SJCRH30 (cell line): ENCODE data around the gene ERG. TPM values are rescaled to one million over a fixed set of nuclear protein-coding genes. Genes with fewer than 3 reads are reported as not detected.

Experiments used
- DNase-seq, 2 experiments: peaks; one replicate each; pipeline ENCODE4 v3.0.0-alpha.2; 2015 to 2020
- H3K27ac ChIP-seq: fragments of 250-450 bp; sonication (Bioruptor Pico); 2 replicates; pipeline ENCODE4 v1.5.1; 2020; ENCODE audit warnings: mild to moderate bottlenecking, moderate library complexity
- H3K27me3 ChIP-seq: fragments of 250-450 bp; sonication (Bioruptor Pico); 2 replicates; pipeline ENCODE4 v1.5.1; 2020; ENCODE audit warnings: mild to moderate bottlenecking, moderate library complexity
- H3K36me3 ChIP-seq: fragments of 250-450 bp; sonication (Bioruptor Pico); 2 replicates; pipeline ENCODE4 v1.5.1; 2020; ENCODE audit warnings: mild to moderate bottlenecking, moderate library complexity
- H3K4me1 ChIP-seq: fragments of 250-450 bp; sonication (Bioruptor Pico); 2 replicates; pipeline ENCODE4 v1.5.1; 2020; ENCODE audit warnings: mild to moderate bottlenecking, moderate library complexity
- H3K4me3 ChIP-seq: fragments of 250-450 bp; sonication (Bioruptor Pico); 2 replicates; pipeline ENCODE4 v1.5.1; 2020; ENCODE audit warnings: mild to moderate bottlenecking, moderate library complexity
- H3K9me3 ChIP-seq: fragments of 250-450 bp; sonication (Bioruptor Pico); replicated peaks from 2 replicates; pipeline ENCODE4 v1.5.1; 2020; ENCODE audit warnings: mild to moderate bottlenecking, moderate library complexity
- total RNA-seq: library from RNA; depleted of rRNA; stranded (reverse); fragments of >200 nt; shearing (Covaris generic); gene quantifications from 2 replicates; pipeline ENCODE4 v1.2.3, GENCODE V29; 2014

Gene ERG
- total RNA-seq, 1 experiment from 2014 or later, result not detected

DNA sequence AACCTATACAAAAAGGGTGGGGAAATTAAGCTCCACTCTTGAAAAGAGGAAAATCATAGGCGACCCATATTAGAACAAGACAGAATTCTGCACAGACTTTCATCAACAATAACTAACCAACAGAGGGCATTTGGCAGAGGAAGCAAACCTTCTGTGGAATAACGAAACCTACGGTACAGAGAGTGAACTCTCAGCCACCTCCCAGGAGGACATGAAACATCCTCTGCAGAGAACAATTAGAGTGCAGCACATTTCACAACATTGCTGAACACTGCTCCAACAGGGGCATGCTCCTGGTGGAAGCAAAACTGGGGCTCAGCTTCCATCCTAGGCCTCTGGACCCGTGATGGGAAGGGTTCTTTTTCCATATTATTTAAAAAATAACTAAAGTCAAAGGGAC is 130.6 kb downstream of the ERG start:
- no peaks in the 10 kb centered on the region for H3K27me3 ChIP-seq
- H3K9me3 ChIP-seq, result no peaks in the 10 kb centered on the region
- no peak for DNase-seq
- H3K4me3 ChIP-seq, result no peak overlapping the region
- H3K27ac ChIP-seq, result no peak overlapping the region
- H3K36me3 ChIP-seq, result no peaks in the 10 kb centered on the region
- no peaks in the 10 kb centered on the region for H3K4me1 ChIP-seq

DNA sequence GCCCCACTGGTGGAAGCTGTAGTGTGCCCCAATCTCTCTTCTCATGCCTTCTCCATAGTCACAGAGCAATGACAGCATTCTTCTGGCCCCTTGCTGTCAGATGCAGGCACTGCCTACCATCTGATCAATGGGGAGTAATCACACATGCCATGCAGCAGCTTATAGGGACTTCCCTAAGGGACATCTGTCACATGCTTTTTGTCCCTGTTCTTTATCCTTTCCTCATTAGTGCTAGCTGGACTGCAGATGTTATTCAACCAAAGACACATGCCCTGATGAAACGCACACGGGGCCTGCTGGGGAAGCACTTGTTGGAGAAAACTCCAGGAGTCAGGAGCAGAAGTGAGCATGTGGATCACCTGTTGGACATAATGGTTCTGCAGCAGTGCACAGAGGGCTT is 132.8 kb downstream of the ERG start:
- DNase-seq, result no peak
- no peaks in the 10 kb centered on the region for H3K36me3 ChIP-seq
- no peaks in the 10 kb centered on the region for H3K9me3 ChIP-seq
- no peaks in the 10 kb centered on the region for H3K4me1 ChIP-seq
- no peaks in the 10 kb centered on the region for H3K27me3 ChIP-seq
- no peak overlapping the region for H3K27ac ChIP-seq
- H3K4me3 ChIP-seq, result no peak overlapping the region

DNA sequence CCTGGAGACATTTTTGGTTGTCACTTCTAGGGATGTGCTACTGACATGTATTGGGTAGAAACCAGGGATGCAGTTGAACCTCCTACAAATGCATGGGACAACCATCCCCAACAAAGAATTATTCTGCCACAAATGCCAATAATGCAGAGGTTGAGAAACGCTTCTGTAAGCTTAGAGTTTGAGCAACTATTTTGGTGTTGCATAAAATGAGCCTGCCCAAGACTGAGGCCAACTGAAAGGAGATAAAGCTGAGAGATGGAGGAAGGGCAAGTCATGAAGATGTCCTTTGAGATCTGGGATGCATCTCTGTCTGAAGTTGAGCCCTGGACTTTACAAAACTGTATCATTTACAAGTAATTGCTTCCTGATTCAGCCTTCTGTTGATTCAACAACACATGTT is 134.6 kb downstream of the ERG start:
- Histone ChIP-seq H3K27ac (no peak overlapping the region), H3K36me3 (no peaks in the 10 kb centered on the region), H3K9me3 (no peaks in the 10 kb centered on the region), H3K4me3 (no peak overlapping the region), H3K4me1 (no peaks in the 10 kb centered on the region), H3K27me3 (no peaks in the 10 kb centered on the region)
- no peak for DNase-seq

DNA sequence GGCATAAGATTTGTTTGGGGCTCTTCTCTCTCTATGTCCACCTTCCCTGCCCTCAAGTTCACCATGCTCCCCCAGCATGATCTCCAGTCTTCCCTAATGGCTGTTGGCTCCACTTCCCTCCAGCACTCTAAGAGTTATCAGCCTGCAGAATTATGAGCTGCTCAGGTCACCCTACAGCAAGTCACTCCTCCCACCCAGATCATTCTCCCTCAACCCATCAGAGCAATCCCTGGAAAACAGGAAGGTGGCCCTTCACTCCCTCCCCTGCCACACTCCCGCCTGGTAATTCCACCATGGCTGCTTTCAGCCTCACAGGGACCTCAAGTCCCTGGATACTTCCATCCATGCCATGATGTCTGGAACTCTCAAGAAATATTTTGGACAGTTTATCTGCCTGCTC is 137.0 kb downstream of the ERG start:
- H3K27me3 ChIP-seq, result no peaks in the 10 kb centered on the region
- no peak for DNase-seq
- no peaks in the 10 kb centered on the region for H3K4me1 ChIP-seq
- no peak overlapping the region for H3K4me3 ChIP-seq
- no peak overlapping the region for H3K27ac ChIP-seq
- H3K36me3 ChIP-seq, result no peaks in the 10 kb centered on the region
- no peaks in the 10 kb centered on the region for H3K9me3 ChIP-seq

DNA sequence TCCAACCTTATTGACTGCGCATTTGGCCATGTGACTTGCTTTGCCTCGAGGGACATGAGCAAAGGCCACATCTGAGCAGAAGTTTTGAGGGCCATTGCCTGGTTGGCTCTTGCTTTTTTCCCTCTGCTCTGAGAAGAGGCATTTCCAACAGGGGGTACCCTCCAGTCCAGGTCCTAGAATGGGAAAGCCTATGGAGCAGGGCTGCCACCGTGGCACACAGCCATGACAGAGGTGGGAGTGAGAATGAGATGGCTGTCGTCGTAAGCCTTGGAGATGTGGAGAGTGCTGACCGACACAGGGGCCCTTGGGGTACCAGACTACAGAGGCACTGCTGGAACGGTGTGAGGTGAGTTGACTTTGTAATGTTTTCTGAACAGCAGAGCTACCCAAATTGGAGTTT is 138.4 kb downstream of the ERG start:
- Histone ChIP-seq H3K27ac (no peak overlapping the region), H3K27me3 (no peaks in the 10 kb centered on the region), H3K9me3 (no peaks in the 10 kb centered on the region), H3K4me3 (no peak overlapping the region), H3K4me1 (no peaks in the 10 kb centered on the region), H3K36me3 (no peaks in the 10 kb centered on the region)
- DNase-seq, result no peak

DNA sequence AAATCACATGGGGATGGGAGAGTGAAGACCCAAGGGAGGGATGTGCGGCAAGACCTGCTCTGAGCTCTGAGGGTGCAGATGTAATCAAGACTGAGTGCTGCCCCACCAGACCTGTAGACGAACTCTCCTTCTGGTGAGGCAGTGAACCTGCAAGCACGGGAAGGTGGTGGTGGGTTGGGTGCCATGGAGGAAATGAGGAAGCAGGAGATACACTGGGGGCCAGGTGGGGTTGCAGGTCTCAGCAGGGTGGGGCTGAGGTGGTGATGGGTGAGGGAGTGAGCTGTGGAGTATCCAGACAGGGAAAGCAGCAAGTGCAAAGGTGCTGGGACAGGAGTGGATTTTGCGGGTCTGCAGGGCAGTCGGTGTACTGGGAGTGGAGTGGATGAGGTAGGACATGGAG is 139.2 kb downstream of the ERG start:
- Histone ChIP-seq H3K9me3 (no peaks in the 10 kb centered on the region), H3K36me3 (no peaks in the 10 kb centered on the region), H3K4me1 (no peaks in the 10 kb centered on the region), H3K27me3 (no peaks in the 10 kb centered on the region), H3K4me3 (no peak overlapping the region), H3K27ac (no peak overlapping the region)
- no peak for DNase-seq

DNA sequence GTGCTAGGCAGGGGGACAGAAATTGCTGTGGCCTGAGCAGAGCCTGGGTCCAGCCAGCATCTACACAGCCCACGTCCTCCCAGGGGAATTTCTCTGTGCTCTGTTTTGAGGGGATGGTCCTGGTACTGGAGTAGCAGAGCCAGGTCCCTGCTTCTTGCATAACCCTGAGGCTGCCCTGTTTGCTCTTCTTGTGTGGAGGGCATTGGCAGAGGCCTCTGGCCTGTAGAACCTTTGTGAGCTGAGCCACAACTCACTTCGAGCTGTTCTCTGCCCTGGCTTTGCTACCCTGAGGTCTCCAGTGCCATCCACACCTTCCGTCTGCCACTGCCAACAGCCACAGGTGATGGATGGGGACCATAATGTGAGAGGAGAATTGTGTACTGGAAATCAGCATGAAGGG is 139.6 kb downstream of the ERG start:
- H3K4me1 ChIP-seq, result no peaks in the 10 kb centered on the region
- no peaks in the 10 kb centered on the region for H3K27me3 ChIP-seq
- no peaks in the 10 kb centered on the region for H3K36me3 ChIP-seq
- no peak for DNase-seq
- H3K27ac ChIP-seq, result no peak overlapping the region
- no peak overlapping the region for H3K4me3 ChIP-seq
- H3K9me3 ChIP-seq, result no peaks in the 10 kb centered on the region

DNA sequence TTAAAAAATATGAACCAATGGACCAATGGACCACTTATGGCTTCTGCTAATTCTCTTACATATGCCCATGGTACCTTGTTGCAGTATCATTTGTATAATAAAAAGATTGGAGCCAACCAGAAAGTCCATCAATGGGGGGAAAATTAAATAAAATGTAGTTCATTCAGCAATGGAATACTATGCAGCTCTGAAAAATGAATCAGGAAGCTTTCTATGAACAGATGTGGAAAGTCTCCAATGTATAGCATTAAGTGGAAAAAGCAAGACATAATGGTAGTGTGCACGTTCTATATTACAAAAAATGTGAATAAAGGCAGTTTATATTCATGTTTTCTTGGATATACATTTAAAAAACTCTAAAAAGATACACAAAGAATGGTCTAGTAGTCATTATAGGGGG is 140.2 kb downstream of the ERG start:
- Histone ChIP-seq H3K36me3 (no peaks in the 10 kb centered on the region), H3K4me1 (no peaks in the 10 kb centered on the region), H3K9me3 (no peaks in the 10 kb centered on the region), H3K4me3 (no peak overlapping the region), H3K27me3 (no peaks in the 10 kb centered on the region), H3K27ac (no peak overlapping the region)
- no peak for DNase-seq

DNA sequence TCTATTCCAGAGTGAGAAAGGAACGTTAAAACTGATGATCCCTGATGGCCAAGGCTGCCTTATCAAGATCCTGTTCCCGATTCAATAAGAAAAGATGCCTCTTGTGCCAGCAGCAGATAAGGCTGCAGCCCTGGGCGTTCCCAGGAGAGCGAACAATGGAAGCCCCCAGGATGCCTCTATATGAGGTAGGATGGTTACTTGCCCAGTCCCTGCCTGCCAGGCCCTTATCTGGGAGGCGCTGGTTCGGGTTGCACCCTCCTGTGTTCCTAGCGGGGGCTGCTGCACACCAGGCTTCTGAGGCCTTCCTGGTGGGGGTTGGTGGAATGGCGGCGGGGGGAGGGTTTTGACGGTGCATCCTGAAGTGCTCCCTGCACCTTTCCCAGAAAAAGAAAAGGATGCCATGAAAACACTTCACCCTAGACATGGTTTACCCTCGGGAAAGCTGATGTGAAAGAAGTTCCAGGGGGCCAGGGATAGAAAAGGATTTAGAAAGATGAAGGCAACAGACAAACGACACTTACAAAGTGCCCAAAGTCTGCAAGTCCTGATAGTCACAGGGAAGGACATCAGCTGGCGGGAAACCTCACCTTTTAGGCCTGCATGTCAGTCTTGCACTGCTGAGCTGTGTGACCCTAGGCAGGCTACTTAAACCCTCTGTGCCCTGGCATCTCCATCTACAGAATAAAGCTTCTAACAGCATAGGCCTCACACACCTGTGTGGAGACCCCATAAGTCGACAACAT is 141.2 kb downstream of the ERG start:
- Histone ChIP-seq H3K36me3 (no peaks in the 10 kb centered on the region), H3K4me1 (peaks cover 4% of the 10 kb centered on the region; the same call in 1 of the 2 replicates), H3K27ac (no peak overlapping the region), H3K27me3 (peaks cover 8% of the 10 kb centered on the region; the same call in 1 of the 2 replicates), H3K4me3 (no peak overlapping the region), H3K9me3 (no peaks in the 10 kb centered on the region)
- no peak for DNase-seq

DNA sequence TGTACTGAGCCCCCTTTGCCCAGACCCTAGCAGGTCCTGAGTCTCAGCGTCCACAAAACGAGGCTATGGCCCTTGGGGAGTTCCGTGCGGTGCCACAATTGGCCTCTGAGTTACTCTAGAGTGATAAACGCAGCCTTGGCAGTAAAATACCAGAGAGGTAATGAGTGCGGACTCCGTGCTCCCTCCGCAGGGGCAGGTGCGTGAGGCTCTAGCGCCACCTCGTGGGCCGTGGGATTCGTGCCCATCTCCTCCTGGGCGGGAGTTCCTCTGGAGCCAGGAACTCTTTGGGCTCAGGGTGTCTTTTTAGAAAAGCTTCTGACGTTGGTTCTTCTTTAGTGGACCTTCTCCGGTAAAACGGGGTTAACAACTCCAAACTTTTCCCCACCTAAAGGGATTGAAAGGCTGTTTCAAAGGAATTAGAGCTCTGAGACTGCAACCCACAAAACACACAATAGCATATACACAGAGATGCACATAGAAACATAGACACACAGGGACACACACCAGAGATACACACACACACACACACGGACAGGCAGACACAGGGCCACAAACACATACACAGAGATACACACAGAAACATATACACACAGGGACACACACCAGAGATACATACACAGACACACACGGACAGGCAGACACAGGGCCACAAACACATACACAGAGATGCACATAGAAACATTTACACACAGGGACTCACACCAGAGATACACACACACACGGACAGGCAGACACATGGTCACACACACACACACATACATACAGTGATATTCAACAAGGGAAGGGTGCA is 142.1 kb downstream of the ERG start:
- H3K9me3 ChIP-seq, result no peaks in the 10 kb centered on the region
- no peak overlapping the region for H3K4me3 ChIP-seq
- no peaks in the 10 kb centered on the region for H3K36me3 ChIP-seq
- H3K27me3 ChIP-seq, result peaks cover 13% of the 10 kb centered on the region; the same call in 1 of the 2 replicates
- H3K27ac ChIP-seq, result no peak overlapping the region
- peaks cover 10% of the 10 kb centered on the region; the same call in 1 of the 2 replicates for H3K4me1 ChIP-seq
- DNase-seq, result peak; percentile 57 to 74

DNA sequence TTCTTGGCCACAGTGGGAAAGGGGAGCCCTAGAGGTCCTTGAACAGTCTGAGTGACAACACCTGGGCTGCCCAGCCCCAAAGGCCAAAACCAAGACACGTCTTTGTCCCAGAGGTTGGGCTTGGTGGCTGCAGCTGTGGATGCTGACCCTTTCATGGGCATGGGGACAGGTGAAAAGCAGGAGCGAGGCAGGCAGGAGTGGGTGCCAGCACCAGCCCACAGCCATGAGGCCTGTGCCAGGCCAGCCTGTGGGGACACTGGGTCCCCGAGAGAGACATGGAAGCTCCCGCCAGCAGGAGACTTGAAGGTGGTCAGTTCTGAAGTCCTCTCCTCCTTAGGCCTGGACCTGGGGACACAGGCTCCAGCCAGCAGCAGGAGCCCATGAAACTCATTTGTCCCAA is 142.9 kb downstream of the ERG start:
- Histone ChIP-seq H3K4me3 (no peak overlapping the region), H3K27me3 (peaks cover 13% of the 10 kb centered on the region; the same call in 1 of the 2 replicates), H3K9me3 (no peaks in the 10 kb centered on the region), H3K36me3 (no peaks in the 10 kb centered on the region), H3K4me1 (peaks cover 10% of the 10 kb centered on the region; the same call in 1 of the 2 replicates), H3K27ac (no peak overlapping the region)
- no peak for DNase-seq

DNA sequence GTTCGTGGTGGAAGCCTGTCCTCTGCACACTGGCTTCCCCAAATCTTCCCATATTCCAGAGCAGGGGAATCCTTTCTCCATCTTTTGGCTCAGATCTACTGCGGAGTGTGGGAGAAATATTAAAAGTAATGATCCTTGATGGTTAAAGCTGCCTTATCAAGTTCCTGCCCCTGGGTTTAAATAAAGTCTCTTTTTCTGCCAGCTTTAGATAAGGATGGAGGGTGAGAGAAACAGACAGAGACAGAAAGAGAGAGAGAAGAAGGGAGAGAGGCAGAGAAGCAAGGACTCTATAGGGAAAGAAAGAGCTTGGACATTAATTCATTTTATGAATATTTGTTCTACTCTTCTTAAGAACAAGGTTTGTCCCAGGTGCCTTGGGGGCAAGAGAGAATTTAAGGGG is 143.5 kb downstream of the ERG start:
- Histone ChIP-seq H3K4me1 (peaks cover 10% of the 10 kb centered on the region; the same call in 1 of the 2 replicates), H3K27me3 (peaks cover 13% of the 10 kb centered on the region; the same call in 1 of the 2 replicates), H3K27ac (no peak overlapping the region), H3K4me3 (no peak overlapping the region), H3K9me3 (no peaks in the 10 kb centered on the region), H3K36me3 (no peaks in the 10 kb centered on the region)
- DNase-seq, result no peak

DNA sequence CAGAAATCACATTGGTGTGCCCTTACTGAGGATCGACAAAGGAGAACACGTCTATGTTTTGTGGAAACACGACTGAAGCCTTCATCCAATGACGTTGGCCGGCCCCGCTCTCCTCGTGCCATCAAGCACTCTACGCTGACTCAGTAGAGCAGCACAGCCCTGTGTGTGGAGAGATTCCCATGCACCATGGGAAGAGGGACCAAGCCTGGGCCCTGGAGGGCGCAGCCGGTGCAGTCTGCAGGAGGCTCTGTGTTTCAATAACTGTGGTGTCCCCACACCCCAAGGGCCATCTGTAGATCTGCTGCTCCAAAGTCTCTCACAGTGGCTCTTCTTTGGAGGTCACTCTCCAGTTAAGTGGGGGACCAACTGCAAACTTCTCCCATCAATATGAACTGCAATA is 144.0 kb downstream of the ERG start:
- Histone ChIP-seq H3K4me1 (peaks cover 10% of the 10 kb centered on the region; the same call in 1 of the 2 replicates), H3K27ac (no peak overlapping the region), H3K4me3 (no peak overlapping the region), H3K27me3 (peaks cover 13% of the 10 kb centered on the region; the same call in 1 of the 2 replicates), H3K9me3 (no peaks in the 10 kb centered on the region), H3K36me3 (no peaks in the 10 kb centered on the region)
- DNase-seq, result no peak

DNA sequence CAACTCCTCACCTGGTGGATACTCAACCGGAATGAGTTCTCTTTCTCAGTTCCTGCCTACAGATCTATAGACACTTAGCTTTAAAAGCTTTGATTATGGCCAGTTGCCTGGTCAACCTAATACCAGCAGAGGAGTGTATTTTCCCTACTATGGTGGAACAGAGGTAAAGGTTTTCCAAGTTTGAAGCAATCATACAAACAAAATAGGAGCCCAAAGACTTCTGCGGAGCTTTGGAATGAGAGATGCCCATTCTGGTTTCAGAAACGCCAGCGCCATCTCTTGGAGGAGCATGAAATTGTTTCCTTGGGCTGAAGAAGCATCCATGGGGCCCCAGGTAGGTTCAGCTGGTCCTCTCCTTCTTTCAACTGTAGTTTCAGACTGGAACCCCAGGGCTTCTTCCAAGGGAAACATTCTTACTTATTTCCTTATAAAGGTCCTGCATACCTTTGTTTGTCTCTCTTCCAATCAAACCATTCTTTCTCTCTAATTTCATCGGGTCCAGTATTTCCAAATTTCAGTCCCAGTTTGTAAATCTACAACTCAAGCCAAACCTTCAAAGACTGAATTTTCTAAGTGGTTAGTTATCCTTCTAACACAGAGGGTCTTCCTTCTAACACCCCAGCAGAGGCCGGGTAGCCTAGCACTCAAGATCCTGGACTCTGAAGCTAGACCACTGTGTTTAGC is 145.6 kb downstream of the ERG start:
- no peak overlapping the region for H3K27ac ChIP-seq
- H3K9me3 ChIP-seq, result no peaks in the 10 kb centered on the region
- no peaks in the 10 kb centered on the region for H3K36me3 ChIP-seq
- H3K4me1 ChIP-seq, result peaks cover 10% of the 10 kb centered on the region; the same call in 1 of the 2 replicates
- peaks cover 13% of the 10 kb centered on the region; the same call in 1 of the 2 replicates for H3K27me3 ChIP-seq
- peak; percentile 28 to 67 for DNase-seq
- H3K4me3 ChIP-seq, result no peak overlapping the region
